ENCODE measurements around the gene WIZ.

- TF ChIP-seq EP300 (IDR thresholded peaks at IDR 0.05), result no peak
- no peak for TF ChIP-seq CTCF (IDR thresholded peaks at IDR 0.05)
- no peak for TF ChIP-seq POLR2AphosphoS5 (IDR thresholded peaks at IDR 0.05)
- no peak for TF ChIP-seq POLR2A (IDR thresholded peaks at IDR 0.05)
Observed at GRCh38 chr19:15498156-15498858, 48.6 kb upstream of the WIZ start.

Measured in suprapubic skin (tissue), 4 donors.